ENCODE data around the gene CACNA1B. TPM values are rescaled to one million over a fixed set of nuclear protein-coding genes. Genes with fewer than 3 reads are reported as not detected.

Gene CACNA1B
- total RNA-seq, 4 donors from 2014 or later = 0.04 to 0.13 (median 0.12) TPM; not detected in 1

DNA sequence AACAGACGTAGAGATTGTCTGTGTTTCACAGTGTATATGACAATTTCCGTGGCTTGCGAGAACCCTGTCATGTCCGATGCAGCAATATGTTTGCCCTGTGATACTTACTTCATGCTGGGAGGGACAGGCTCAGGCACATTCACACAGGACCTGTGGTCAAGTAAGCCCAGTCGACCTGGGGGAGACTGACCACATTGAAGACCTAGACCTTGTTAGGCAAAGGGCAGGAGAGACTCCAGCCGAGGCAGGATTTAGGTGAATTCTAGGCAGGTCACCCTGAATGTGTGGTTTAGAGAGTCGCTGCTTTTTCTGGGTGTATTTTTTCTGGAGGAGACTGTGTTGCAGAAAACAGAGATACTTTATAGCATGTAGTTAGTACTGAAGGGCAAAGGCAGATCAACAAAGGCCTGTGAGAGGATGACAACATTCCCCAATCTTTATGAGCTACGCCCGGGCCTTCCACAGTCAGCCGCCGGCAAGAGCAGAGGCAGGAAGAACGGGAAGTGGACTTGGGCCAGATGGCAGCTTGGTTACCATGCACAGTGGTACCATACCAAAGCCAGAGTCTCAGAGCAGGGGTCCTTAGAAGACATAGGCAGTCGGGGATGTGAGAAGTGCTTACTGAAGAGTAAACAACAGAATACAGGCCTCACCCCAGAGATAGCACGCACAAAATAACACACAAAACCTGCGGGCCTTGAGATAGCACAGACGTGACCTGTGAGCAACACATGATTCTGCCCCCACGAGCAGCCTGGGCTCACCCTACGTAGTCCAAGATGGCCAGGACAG is 220.7 kb downstream of the CACNA1B start:
- TF ChIP-seq POLR2AphosphoS5 (IDR thresholded peaks at IDR 0.05) (no peak), EP300 (IDR thresholded peaks at IDR 0.05) (no peak), POLR2A (IDR thresholded peaks at IDR 0.05) (no peak)
- TF ChIP-seq, protein P1, sequence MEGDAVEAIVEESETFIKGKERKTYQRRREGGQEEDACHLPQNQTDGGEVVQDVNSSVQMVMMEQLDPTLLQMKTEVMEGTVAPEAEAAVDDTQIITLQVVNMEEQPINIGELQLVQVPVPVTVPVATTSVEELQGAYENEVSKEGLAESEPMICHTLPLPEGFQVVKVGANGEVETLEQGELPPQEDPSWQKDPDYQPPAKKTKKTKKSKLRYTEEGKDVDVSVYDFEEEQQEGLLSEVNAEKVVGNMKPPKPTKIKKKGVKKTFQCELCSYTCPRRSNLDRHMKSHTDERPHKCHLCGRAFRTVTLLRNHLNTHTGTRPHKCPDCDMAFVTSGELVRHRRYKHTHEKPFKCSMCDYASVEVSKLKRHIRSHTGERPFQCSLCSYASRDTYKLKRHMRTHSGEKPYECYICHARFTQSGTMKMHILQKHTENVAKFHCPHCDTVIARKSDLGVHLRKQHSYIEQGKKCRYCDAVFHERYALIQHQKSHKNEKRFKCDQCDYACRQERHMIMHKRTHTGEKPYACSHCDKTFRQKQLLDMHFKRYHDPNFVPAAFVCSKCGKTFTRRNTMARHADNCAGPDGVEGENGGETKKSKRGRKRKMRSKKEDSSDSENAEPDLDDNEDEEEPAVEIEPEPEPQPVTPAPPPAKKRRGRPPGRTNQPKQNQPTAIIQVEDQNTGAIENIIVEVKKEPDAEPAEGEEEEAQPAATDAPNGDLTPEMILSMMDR (IDR thresholded peaks at IDR 0.05) = no peak
- 63 to 78% methylated on average over 7 to 15 of the region's 18 CpGs for WGBS, 2 donors (ENCODE audit: low coverage in 1 of 2)
- H3K4me3 ChIP-seq = no peak overlapping the region
- H3K36me3 ChIP-seq = no peaks in the 10 kb centered on the region
- ATAC-seq = no peak
- H3K9me3 ChIP-seq = no peaks in the 10 kb centered on the region
- no peaks in the 10 kb centered on the region for H3K4me1 ChIP-seq
- no peak overlapping the region for H3K27ac ChIP-seq
- H3K27me3 ChIP-seq = peaks cover 17% of the 10 kb centered on the region

DNA sequence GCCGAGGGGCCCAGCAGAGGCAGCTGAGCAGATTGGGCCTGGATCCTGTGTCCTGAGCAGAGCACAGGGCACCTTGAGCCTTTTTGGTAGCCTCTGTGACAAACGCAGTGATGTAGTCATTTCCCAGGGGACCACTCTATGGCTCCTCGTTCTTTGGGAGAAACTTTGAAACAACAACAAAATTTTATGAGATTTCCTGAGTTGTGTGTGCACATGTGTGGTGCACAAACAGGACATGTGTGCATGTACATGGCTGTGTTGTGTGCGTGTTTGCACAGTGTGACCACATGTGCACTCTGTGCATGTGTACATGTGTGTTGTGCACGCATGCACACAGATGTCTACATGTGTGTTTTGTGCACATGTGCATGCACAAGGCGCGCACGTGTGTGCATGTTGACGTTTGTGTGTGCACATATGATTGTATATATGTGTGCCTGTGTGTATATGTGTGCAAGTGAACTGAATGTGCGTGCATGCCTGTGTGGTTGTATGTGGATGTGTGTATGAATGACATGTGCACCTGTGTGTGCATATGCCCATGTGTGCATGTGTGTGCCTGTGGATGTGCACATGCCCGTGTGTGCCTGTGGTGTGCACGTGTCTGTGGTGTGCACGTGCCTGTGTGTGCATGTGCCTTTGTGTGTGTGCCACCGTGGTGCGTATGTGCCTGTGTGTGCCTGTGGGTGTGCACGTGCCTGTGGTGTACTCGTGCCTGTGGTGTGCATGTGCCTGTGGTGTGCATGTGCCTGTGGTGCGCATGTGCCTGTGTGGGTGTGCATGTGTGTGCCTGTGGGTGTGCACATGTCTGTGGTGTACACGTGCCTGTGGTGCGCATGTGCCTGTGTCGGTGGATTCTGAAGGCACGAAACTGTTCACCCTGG is 221.6 kb downstream of the CACNA1B start:
- Histone ChIP-seq H3K4me3 (no peak overlapping the region), H3K36me3 (no peaks in the 10 kb centered on the region), H3K9me3 (no peaks in the 10 kb centered on the region), H3K4me1 (no peaks in the 10 kb centered on the region), H3K27ac (no peak overlapping the region), H3K27me3 (peaks cover 26% of the 10 kb centered on the region)
- TF ChIP-seq POLR2A (IDR thresholded peaks at IDR 0.05) (no peak), EP300 (IDR thresholded peaks at IDR 0.05) (no peak), POLR2AphosphoS5 (IDR thresholded peaks at IDR 0.05) (no peak)
- TF ChIP-seq, protein P1 (IDR thresholded peaks at IDR 0.05) = no peak
- ATAC-seq = no peak
- 89 to 94% methylated on average over 15 to 19 of the region's 22 CpGs for WGBS, 2 donors (ENCODE audit: low coverage in 1 of 2)

DNA sequence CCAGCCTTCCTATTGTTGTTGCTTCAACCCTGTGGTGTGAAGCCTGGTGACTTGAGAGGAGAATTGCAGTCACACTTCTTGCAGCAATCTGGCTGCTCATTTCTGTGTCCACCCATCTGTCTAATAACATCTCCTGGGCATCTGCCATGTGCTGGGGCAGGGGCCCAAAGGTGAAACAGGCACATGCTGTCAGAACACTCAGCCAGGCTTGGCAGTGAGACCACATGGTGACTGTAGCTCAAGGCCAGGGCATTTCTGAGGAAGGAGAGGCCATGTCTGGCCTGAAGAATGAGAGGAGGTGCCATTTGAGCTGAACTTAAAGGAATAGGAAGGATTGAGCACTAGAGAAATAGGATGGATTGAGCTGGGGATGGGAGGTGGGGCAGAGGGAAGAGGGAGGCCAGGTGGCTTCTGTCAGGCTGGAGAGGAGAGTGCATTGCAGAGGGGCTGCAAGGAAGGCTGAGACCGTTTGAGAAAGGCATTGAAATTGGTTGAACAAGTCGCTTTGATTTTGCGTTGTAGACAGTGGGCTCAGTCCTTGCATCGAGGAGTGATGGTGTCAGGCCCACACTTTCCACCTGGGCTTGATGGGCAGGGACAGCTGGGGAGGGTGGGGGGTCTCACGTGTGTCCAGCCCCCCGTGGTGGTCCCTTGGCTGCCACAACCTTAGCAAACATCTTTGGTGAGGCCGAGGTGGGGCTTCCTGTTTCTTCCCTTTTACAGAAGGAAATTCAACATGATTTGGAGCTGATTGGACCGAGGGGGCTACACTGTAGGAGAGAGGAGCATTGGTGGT is 222.4 kb downstream of the CACNA1B start:
- H3K27me3 ChIP-seq = peaks cover 34% of the 10 kb centered on the region
- H3K4me1 ChIP-seq = no peaks in the 10 kb centered on the region
- no peaks in the 10 kb centered on the region for H3K36me3 ChIP-seq
- no peak overlapping the region for H3K27ac ChIP-seq
- H3K4me3 ChIP-seq = no peak overlapping the region
- H3K9me3 ChIP-seq = no peaks in the 10 kb centered on the region
- ATAC-seq = no peak
- no peak for TF ChIP-seq EP300 (IDR thresholded peaks at IDR 0.05)
- no peak for TF ChIP-seq POLR2A (IDR thresholded peaks at IDR 0.05)
- TF ChIP-seq, protein P1 (IDR thresholded peaks at IDR 0.05) = no peak
- no peak for TF ChIP-seq POLR2AphosphoS5 (IDR thresholded peaks at IDR 0.05)
- 34 to 36% methylated on average over 6 of the region's 8 CpGs for WGBS, 2 donors (ENCODE audit: low coverage in 1 of 2)

DNA sequence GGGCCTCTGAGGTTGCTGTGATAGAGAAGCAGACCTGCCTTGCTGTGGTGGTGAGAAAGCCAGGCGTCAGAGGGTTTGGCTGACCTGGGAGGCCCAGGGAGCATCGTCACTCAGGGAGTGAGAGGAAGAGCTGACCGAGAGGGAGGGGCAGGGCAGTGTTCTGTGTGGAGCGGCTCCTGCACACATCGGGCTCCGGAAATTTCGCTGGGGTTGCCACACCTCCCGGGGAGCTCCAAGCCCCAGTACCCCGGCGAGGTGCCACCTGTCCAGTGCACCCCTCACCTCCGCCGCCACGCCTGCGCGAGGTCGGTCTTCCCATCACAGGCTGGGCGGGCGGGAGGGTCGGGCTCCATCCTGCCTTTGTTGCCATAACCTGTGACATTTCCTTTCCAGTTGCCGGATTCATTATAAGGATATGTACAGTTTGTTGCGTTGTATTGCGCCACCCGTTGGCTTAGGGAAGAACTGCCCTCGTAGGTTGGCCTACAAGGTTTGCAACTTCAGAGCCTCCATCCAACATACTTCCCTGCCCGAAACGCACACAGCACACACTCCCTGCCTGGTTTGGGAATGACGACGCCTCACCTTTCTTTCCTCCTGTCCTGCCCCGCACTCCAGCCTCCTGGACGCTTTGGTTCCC is 223.2 kb downstream of the CACNA1B start:
- Histone ChIP-seq H3K9me3 (no peaks in the 10 kb centered on the region), H3K4me3 (no peak overlapping the region), H3K4me1 (no peaks in the 10 kb centered on the region), H3K36me3 (no peaks in the 10 kb centered on the region), H3K27me3 (peaks cover 43% of the 10 kb centered on the region), H3K27ac (no peak overlapping the region)
- ATAC-seq = no peak
- 80% methylated on average over 3 of the region's 30 CpGs; no CpG with 5 or more reads in 1 of the 2 donors for whole genome bisulfite sequencing, 2 donors (ENCODE audit: low coverage in 1 of 2)
- TF ChIP-seq POLR2A (IDR thresholded peaks at IDR 0.05) (no peak), EP300 (IDR thresholded peaks at IDR 0.05) (no peak), POLR2AphosphoS5 (IDR thresholded peaks at IDR 0.05) (no peak)
- TF ChIP-seq, protein P1 (IDR thresholded peaks at IDR 0.05) = no peak

All from gastroesophageal sphincter (tissue), 4 donors.